ENCODE results near the gene DUSP15.
"Not testable (repeated sequence)": the region's sequence is repeated elsewhere in the genome, so short reads cannot be mapped to it uniquely, and the experiment has no call there.

The DUSP15 gene

GRCh38 chr20:31833130-31833930, 37.0 kb downstream of the DUSP15 start:
- peaks cover 30% of the 10 kb centered on the region for H3K4me1 Mint-ChIP-seq (ENCODE audit: low read depth)
- H3K27ac Mint-ChIP-seq, result no peak overlapping the region
- H3K9me3 Mint-ChIP-seq, result no peaks in the 10 kb centered on the region
- no peaks in the 10 kb centered on the region for H3K36me3 Mint-ChIP-seq (ENCODE audit: low read depth)
- peaks cover 42% of the 10 kb centered on the region for H3K27me3 Mint-ChIP-seq
- no peak overlapping the region for H3K4me3 Mint-ChIP-seq
- intact Hi-C loops (cut with micrococcal nuclease), result no loop called here

DNA sequence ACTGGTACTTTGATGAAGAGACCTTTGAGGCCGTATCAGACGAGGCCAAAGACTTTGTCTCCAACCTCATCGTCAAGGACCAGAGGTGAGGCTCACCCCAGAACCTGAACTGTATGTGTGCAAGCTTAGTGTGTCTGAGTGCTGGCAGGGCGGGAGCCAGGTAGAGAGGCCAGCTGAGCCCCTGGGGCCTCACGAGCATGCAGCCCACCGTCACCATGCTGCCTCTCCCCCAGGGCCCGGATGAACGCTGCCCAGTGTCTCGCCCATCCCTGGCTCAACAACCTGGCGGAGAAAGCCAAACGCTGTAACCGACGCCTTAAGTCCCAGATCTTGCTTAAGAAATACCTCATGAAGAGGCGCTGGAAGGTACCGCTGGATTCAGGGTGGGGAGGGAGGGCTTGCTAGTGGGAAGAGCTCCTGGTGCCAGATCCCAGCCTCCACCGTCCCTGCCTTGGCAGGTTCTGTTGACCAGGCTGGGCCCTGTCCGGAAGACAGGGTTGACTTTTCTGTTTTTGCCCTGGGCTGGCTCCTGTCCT, 38.5 kb downstream of the DUSP15 start:
- H3K27me3 Mint-ChIP-seq, result peaks cover 40% of the 10 kb centered on the region
- no peak overlapping the region for H3K4me3 Mint-ChIP-seq
- no peak overlapping the region for H3K27ac Mint-ChIP-seq
- H3K4me1 Mint-ChIP-seq (ENCODE audit: low read depth), result peaks cover 26% of the 10 kb centered on the region
- intact Hi-C loops (cut with micrococcal nuclease), result no loop called here
- H3K9me3 Mint-ChIP-seq, result no peaks in the 10 kb centered on the region
- H3K36me3 Mint-ChIP-seq (ENCODE audit: low read depth), result no peaks in the 10 kb centered on the region

DNA sequence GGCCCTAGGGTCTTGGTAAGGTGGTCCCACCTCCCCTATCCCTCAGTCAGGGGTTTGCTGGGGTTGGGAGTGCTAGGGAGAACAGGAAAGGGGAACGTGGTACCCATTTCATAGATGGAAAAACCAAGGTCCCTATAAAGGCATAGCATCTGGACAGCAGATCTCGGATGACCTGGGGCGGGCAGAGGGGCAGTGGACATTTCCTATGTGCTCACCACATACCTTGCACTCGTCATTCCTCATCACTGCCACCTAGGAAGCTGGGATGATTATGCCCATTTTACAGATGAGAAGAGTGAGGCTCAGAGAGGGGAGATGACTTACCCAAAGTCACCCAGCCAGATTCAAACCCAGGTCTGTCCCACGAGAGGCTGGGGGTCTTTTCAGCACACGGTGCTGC, 39.1 kb downstream of the DUSP15 start:
- H3K27me3 Mint-ChIP-seq, result peaks cover 37% of the 10 kb centered on the region
- intact Hi-C loops (cut with micrococcal nuclease), result no loop called here
- no peak overlapping the region for H3K4me3 Mint-ChIP-seq
- H3K27ac Mint-ChIP-seq, result no peak overlapping the region
- H3K9me3 Mint-ChIP-seq, result no peaks in the 10 kb centered on the region
- no peaks in the 10 kb centered on the region for H3K36me3 Mint-ChIP-seq (ENCODE audit: low read depth)
- peaks cover 20% of the 10 kb centered on the region for H3K4me1 Mint-ChIP-seq (ENCODE audit: low read depth)

- Mint-ChIP-seq H3K4me3 (no peak overlapping the region), H3K27ac (no peak overlapping the region), H3K27me3 (peaks cover 35% of the 10 kb centered on the region), H3K9me3 (no peaks in the 10 kb centered on the region), H3K36me3 (ENCODE audit: low read depth) (no peaks in the 10 kb centered on the region), H3K4me1 (ENCODE audit: low read depth) (peaks cover 13% of the 10 kb centered on the region)
- intact Hi-C loops (cut with micrococcal nuclease), result no loop called here
These were observed 39.8 kb downstream of the DUSP15 start for GRCh38 chr20:31830406-31830981.

DNA sequence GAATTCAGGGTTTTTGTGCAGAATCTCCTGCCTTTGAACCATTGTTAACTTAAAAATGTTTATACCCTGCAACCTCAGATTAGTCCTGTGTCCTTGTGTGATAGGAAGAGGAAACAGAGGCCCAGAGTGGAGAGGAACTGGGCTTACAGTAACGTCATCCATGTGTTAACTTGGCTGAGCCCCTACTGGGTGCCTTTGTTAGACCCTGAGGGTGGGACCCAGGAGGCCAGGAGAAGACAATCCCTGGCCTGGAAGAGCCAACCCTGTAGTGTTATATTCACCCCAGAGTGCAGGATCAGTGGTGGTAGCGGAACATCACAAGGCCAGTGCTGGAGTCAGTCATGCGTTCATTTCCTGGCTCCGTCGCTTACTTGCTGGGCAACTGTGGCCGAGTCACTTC, 40.6 kb downstream of the DUSP15 start:
- Mint-ChIP-seq H3K4me3 (no peak overlapping the region), H3K27ac (no peak overlapping the region), H3K9me3 (no peaks in the 10 kb centered on the region), H3K36me3 (ENCODE audit: low read depth) (no peaks in the 10 kb centered on the region), H3K4me1 (ENCODE audit: low read depth) (peaks cover 5% of the 10 kb centered on the region), H3K27me3 (peaks cover 27% of the 10 kb centered on the region)
- intact Hi-C loops (cut with micrococcal nuclease), result no loop called here

DNA sequence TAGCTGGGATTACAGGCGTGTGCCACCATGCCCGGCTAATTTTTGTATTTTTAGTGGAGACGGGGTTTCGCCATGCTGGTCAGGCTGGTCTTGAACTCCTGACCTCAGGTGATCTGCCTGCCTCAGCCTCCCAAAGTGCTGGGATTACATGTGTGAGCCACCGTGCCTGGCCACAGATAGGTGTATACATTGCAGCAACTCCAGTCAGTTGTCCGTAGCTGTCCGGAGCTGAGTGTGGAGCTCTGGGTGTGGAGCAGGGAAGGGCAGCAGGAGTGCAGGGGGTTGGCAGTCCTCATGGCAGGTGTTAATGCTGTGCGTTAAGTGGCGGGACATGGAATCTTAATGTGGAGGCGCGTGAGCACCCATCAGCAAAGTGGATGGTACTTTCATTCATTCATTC, 42.3 kb downstream of the DUSP15 start:
- H3K36me3 Mint-ChIP-seq (ENCODE audit: low read depth); intact Hi-C loops (cut with micrococcal nuclease); H3K27ac Mint-ChIP-seq; H3K4me1 Mint-ChIP-seq (ENCODE audit: low read depth); H3K4me3 Mint-ChIP-seq; H3K9me3 Mint-ChIP-seq: not testable (repeated sequence)
- peaks cover 15% of the 10 kb centered on the region for H3K27me3 Mint-ChIP-seq

GRCh38 chr20:31827059-31827458, 43.3 kb downstream of the DUSP15 start:
- intact Hi-C loops (cut with micrococcal nuclease), result no loop called here
- H3K9me3 Mint-ChIP-seq, result no peaks in the 10 kb centered on the region
- H3K27me3 Mint-ChIP-seq, result peaks cover 16% of the 10 kb centered on the region
- H3K27ac Mint-ChIP-seq, result no peak overlapping the region
- H3K4me3 Mint-ChIP-seq, result no peak overlapping the region
- H3K36me3 Mint-ChIP-seq (ENCODE audit: low read depth), result no peaks in the 10 kb centered on the region
- no peaks in the 10 kb centered on the region for H3K4me1 Mint-ChIP-seq (ENCODE audit: low read depth)

DNA sequence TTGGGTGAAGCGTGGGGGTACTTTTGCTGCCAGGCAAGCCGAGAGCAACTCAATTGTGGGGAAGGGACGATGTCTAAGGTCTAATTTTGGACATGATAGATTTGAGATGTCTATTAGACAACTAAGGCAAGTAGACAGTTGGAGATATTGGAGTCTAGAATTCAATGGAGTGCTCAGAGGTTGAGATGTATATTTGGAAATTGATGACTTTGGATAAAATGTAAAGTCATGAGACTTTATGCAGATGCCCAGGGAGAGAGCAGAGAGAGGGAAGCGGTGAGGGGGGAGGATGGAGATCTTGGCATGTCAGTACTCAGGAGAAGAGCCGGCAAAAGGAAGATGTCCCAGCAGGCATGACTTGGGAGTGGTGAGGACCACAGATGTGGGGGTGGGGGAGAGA, 44.3 kb downstream of the DUSP15 start:
- Mint-ChIP-seq H3K4me1 (ENCODE audit: low read depth) (no peaks in the 10 kb centered on the region), H3K9me3 (no peaks in the 10 kb centered on the region), H3K27ac (no peak overlapping the region), H3K27me3 (peaks cover 13% of the 10 kb centered on the region), H3K36me3 (ENCODE audit: low read depth) (no peaks in the 10 kb centered on the region), H3K4me3 (no peak overlapping the region)
- intact Hi-C loops (cut with micrococcal nuclease), result no loop called here

- peaks cover 13% of the 10 kb centered on the region for H3K27me3 Mint-ChIP-seq
- intact Hi-C loops (cut with micrococcal nuclease), result no loop called here
- no peaks in the 10 kb centered on the region for H3K36me3 Mint-ChIP-seq (ENCODE audit: low read depth)
- H3K9me3 Mint-ChIP-seq, result no peaks in the 10 kb centered on the region
- H3K4me3 Mint-ChIP-seq, result no peak overlapping the region
- no peak overlapping the region for H3K27ac Mint-ChIP-seq
- H3K4me1 Mint-ChIP-seq (ENCODE audit: low read depth), result no peaks in the 10 kb centered on the region
These were observed 45.6 kb downstream of the DUSP15 start for GRCh38 chr20:31824554-31825313.

DNA sequence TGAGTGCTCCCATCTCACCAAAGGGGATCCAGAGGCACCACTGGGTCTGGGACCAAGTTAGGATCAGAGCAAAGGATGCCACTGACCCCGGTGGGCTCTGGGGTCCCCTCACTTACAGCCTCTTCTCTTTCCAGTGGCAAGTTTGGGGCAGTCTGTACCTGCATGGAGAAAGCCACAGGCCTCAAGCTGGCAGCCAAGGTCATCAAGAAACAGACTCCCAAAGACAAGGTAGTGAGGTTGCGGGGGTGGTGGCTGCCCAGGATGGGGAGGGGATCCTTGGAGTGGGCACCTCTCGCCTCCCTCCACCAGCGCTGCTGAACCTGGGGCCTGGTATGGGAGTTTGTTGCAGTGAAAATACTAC, 46.2 kb downstream of the DUSP15 start:
- H3K4me1 Mint-ChIP-seq (ENCODE audit: low read depth), result no peaks in the 10 kb centered on the region
- H3K27ac Mint-ChIP-seq, result no peak overlapping the region
- H3K4me3 Mint-ChIP-seq, result no peak overlapping the region
- intact Hi-C loops (cut with micrococcal nuclease), result no loop called here
- no peaks in the 10 kb centered on the region for H3K36me3 Mint-ChIP-seq (ENCODE audit: low read depth)
- H3K9me3 Mint-ChIP-seq, result no peaks in the 10 kb centered on the region
- H3K27me3 Mint-ChIP-seq, result peaks cover 13% of the 10 kb centered on the region

- Mint-ChIP-seq H3K36me3 (ENCODE audit: low read depth) (no peaks in the 10 kb centered on the region), H3K27me3 (peaks cover 12% of the 10 kb centered on the region), H3K9me3 (no peaks in the 10 kb centered on the region), H3K4me3 (no peak overlapping the region), H3K27ac (no peak overlapping the region), H3K4me1 (ENCODE audit: low read depth) (no peaks in the 10 kb centered on the region)
- intact Hi-C loops (cut with micrococcal nuclease), result loop anchor here (1.0 kb wide), 1 partner anchor 23 kb away; no protein-coding TSS in a partner anchor
These were observed 46.8 kb downstream of the DUSP15 start for GRCh38 chr20:31823360-31824124.

DNA sequence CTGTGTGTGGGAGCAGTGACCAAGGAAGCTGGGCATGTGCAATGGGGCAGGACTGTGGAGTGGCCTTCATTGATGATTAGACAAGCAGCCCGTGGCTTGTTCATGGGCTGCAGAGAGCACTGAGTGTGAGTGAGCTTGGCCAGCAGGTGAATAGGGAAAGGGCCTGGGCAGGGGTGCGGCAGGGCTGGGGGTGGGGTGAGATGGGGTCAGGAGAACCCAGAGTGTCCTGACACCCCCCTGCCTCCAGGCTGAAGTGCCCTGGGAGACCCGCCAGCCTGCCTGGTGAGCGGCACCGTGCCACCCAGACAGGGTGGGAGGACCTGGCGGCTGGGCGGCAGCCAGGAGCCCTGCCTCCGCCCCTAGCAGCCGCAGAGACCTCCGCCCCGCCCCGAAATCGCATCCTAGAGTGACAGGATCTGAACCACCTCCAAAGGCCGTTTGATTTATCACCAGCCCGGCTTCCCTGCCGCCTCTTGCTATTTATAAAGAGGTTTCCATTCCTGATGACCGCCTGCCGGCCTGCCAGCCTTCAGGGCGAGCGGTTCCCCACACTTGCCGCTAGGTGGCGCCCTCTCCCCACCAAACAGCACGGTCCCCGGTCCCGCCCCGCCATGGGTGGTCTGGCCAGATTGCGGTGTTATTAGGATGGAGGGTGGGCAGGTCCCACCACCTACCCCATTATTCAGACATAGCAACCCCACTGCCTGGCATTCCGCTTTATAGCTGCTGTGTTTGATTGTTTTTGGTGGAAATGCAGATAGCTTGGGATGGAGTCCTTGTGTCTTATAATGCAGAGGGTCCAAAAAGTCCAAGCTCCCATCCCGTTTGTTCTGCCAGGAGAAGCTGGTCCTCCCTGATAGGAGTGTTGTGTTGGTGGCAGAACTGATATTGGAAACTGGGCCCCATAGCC, 47.7 kb downstream of the DUSP15 start:
- Mint-ChIP-seq H3K36me3 (ENCODE audit: low read depth) (no peaks in the 10 kb centered on the region), H3K4me3 (no peak overlapping the region), H3K27ac (no peak overlapping the region), H3K27me3 (peaks cover 12% of the 10 kb centered on the region), H3K9me3 (no peaks in the 10 kb centered on the region), H3K4me1 (ENCODE audit: low read depth) (no peaks in the 10 kb centered on the region)
- intact Hi-C loops (cut with micrococcal nuclease), result loop anchor here (1.0 kb wide), 2 partner anchors 24 to 209 kb away; no protein-coding TSS in a partner anchor

DNA sequence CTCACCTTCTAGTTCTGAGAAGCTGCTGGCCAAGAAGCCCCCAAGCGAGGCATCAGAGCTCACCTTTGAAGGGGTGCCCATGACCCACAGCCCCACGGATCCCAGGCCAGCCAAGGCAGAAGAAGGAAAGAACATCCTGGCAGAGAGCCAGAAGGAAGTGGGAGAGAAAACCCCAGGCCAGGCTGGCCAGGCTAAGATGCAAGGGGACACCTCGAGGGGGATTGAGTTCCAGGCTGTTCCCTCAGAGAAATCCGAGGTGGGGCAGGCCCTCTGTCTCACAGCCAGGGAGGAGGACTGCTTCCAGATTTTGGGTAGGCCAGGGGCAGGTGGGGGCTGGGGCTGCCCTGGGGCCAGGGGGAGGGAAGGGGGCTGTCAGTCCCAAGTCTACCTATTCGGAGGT, 48.9 kb downstream of the DUSP15 start:
- intact Hi-C loops (cut with micrococcal nuclease), result no loop called here
- no peaks in the 10 kb centered on the region for H3K36me3 Mint-ChIP-seq (ENCODE audit: low read depth)
- no peak overlapping the region for H3K27ac Mint-ChIP-seq
- no peaks in the 10 kb centered on the region for H3K4me1 Mint-ChIP-seq (ENCODE audit: low read depth)
- H3K4me3 Mint-ChIP-seq, result no peak overlapping the region
- H3K9me3 Mint-ChIP-seq, result no peaks in the 10 kb centered on the region
- peaks cover 12% of the 10 kb centered on the region for H3K27me3 Mint-ChIP-seq

All from dendritic cell treated with granulocyte-macrophage colony-stimulating factor and Interleukin-4, amounts not matched to agents 40 ng/mL and 50 ng/mL, for 4 days (primary cell).